Keratinocyte (primary cell): ENCODE results near the gene CLNK.

Experiments
- CTCF ChIP-seq, 3 experiments: IDR thresholded peaks in 1 of 3; conservative IDR thresholded peaks in 1 of 3; optimal IDR thresholded peaks in 1 of 3; 2 replicates in 2 of 3; 3 replicates in 1 of 3; pipeline versions ENCODE3 to v1.5.1; 2011; ENCODE audit warnings: low read length in 3 of 3, mild to moderate bottlenecking in 3 of 3, moderate library complexity in 2 of 3, control low read depth in 1 of 3, inconsistent platforms in 1 of 3; ENCODE audit not compliant: insufficient read depth in 2 of 3; ENCODE audit errors: extremely low read depth in 1 of 3
- EZH2 ChIP-seq: IDR thresholded peaks from one replicate; pipeline ENCODE4 v1.6.1; 2012; ENCODE audit warnings: inconsistent platforms, mild to moderate bottlenecking, low read length, moderate library complexity

DNA sequence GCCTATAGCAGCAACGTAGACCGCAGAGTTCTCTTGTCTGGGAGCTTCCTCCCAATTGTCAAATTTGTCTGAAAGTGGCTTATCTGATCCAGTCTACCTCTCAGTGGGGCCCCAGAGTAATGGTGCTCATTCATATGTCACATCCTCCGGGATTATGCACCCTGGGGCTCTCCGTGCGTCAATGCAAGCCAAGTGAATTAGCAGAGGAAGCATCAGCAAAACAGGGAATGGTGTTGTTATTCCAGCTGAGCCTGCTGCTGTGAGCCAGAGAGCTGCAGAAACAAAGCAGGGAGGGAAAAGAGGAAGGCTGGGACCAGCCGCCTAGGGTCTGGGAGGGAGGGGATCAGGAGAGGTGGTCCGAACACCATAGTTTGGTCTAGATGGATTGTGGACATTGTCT, 95.2 kb downstream of the CLNK start:
- TF ChIP-seq EZH2 (no peak), CTCF (optimal IDR thresholded peaks at IDR 0.05 in 1 of 3, IDR thresholded peaks at IDR 0.05 in 1 of 3, conservative IDR thresholded peaks at IDR 0.05 in 1 of 3; ENCODE audit: extremely low read depth in 1 of 3, insufficient read depth in 2 of 3, low read length in 3 of 3) (no peak)
